ENCODE results near the gene HMGCS2. TPM values are rescaled to one million over a fixed set of nuclear protein-coding genes. Genes with fewer than 3 reads are reported as not detected.

The HMGCS2 gene
- total and polyA plus RNA-seq, 9 of the 15 experiments (the other 6 are each of a cell fraction or from before 2014, with no cell fraction given), result 0.13 TPM; not detected in 8

GRCh38 chr1:119712342-119713038 is 56.2 kb downstream of the HMGCS2 start (continued):
- no peak for TF ChIP-seq ZNF449 (CRISPR knock-in tag; IDR thresholded peaks at IDR 0.05)
- no peak for TF ChIP-seq FOXJ3 (CRISPR knock-in tag; IDR thresholded peaks at IDR 0.05)
- TF ChIP-seq NFE2L1 (tag; IDR thresholded peaks at IDR 0.05; ENCODE audit: borderline replicate concordance, low read depth), result no peak
- TF ChIP-seq ZNF79 (CRISPR knock-in tag; IDR thresholded peaks at IDR 0.05; ENCODE audit: low read depth), result no peak
- TF ChIP-seq TSHZ1 (CRISPR knock-in tag; IDR thresholded peaks at IDR 0.05), result no peak
- 0 out of 2 replicates have a peak, but pooled peaks have one; percentile 37 for TF ChIP-seq ZNF143 (CRISPR knock-in tag; IDR thresholded peaks at IDR 0.05)
- TF ChIP-seq ARID1B (IDR thresholded peaks at IDR 0.05), result 0 out of 2 replicates have a peak, but pooled peaks have one; percentile 6
- TF ChIP-seq ZNF398 (CRISPR knock-in tag; IDR thresholded peaks at IDR 0.05), result no peak
- no peak for TF ChIP-seq FOXJ2 (tag; IDR thresholded peaks at IDR 0.05)
- no peak for TF ChIP-seq COPS2 (conservative IDR thresholded peaks at IDR 0.05)
- TF ChIP-seq CBFA2T3 (IDR thresholded peaks at IDR 0.05), result no peak
- peak; percentile 51 for TF ChIP-seq L3MBTL2 (IDR thresholded peaks at IDR 0.05)
- no peak for TF ChIP-seq NR2C1 (IDR thresholded peaks at IDR 0.05)
- TF ChIP-seq NR2C1 (tag; IDR thresholded peaks at IDR 0.05), result no peak; the same call in 1 of the 2 replicates
- TF ChIP-seq KLF16 (IDR thresholded peaks at IDR 0.05), result no peak
- TF ChIP-seq FOXP4 (CRISPR knock-in tag; IDR thresholded peaks at IDR 0.05; ENCODE audit: borderline replicate concordance), result 0 out of 2 replicates have a peak, but pooled peaks have one; percentile 62
- no peak for TF ChIP-seq NR2F6 (CRISPR knock-in tag; IDR thresholded peaks at IDR 0.05)
- TF ChIP-seq DPF2 (IDR thresholded peaks at IDR 0.05), result no peak
- peak; percentile 24 for TF ChIP-seq CHD1 (IDR thresholded peaks at IDR 0.05; ENCODE audit: low read length)
- 0 out of 2 replicates have a peak, but pooled peaks have one; percentile 27 for TF ChIP-seq LCOR (CRISPR knock-in tag; IDR thresholded peaks at IDR 0.05)
- no peak for TF ChIP-seq ZNF253 (CRISPR knock-in tag; conservative IDR thresholded peaks at IDR 0.05)

Data from K562 (cell line).